ENCODE measurements around the gene RREB1. TPM values are rescaled to one million over a fixed set of nuclear protein-coding genes. Genes with fewer than 3 reads are reported as not detected.

Gene RREB1
- 43.3 TPM for total RNA-seq

GRCh38 chr6:7107578-7108195 is at the start of gene RREB1:
Gene RREB1 (plus strand): TSS chr6:7107961. CDS start chr6:7181912, 73,951 bp downstream.
- DNase-seq (ENCODE audit: low spot score) = peak; percentile 75
- peak; percentile 66 for ATAC-seq

- DNase-seq (ENCODE audit: low spot score) (peak; percentile 67), ATAC-seq (peak; percentile 95)
Measured at GRCh38 chr6:7058250-7058923, 49.4 kb upstream of the RREB1 start.

DNA sequence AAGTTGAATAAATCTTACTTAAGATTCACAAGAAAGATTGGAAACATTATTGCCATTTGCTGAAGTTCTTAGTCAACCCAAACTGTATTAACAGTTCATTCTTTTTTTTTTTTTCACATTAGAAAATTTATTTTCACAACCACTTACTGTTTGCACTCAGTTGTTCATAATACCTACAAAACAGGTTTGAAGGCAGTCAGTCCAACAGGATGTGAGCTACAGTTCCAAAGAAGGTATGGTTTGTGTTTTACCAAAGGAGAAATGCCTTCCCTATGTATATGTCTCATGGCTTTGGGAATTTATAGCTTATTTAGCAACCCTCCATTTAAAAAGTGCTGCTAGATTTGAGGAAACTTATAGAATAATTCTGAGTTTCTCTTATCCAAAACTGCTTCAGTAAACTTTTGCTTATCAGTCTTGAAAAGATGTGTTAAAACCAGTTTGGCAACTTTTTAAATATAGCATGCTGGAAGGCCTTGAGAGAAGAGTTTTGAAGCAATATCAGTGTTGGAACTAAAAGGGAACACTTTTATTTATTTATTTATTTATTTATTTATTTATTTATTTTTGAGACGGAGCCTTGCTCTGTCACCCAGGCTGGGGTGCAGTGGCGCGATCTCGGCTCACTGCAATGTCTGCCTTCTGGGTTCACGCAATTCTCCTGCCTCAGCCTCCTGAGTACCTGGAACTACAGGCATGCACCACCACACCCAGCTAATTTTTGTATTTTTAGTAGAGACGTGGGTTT is 46.8 kb upstream of the RREB1 start:
- no peak for ATAC-seq
- DNase-seq (ENCODE audit: low spot score) = no peak

DNA sequence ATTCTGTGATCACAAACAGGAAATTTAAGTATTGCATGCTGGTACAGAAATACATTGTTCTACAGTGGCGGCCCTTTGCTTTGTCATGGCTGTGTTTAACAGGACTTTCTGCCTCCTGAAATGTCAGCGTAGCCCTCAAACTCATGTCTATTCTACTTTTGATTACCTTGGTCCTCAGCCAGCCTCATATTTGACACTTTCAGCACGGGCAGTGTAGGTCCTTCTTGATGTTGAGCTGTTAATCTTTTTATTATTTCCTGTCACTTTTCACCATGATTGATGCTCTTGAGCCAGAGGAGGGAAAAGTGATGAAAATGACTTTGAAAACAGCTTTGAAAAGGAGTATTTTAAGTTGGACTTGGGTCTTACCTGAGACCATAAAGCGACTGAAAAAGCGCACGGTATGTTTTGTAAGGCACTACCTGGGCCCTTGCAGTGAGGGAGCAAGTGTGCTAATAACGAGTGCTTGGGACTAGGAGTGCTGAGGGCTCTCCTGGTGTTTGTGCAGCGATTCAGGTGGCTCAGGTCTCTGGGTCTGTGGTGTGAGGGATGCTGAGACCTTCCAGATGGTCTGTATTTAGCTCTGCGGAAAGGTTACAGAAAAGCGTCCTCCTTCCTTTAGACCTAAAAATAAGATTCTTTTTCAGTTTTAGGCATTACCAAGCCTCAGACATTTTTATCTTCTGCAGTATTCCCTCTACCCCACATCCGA is 45.2 kb upstream of the RREB1 start:
- DNase-seq (ENCODE audit: low spot score) = no peak
- ATAC-seq = no peak

GRCh38 chr6:7067305-7067704 is 40.5 kb upstream of the RREB1 start:
- DNase-seq (ENCODE audit: low spot score) (no peak), ATAC-seq (peak; percentile 12)

DNA sequence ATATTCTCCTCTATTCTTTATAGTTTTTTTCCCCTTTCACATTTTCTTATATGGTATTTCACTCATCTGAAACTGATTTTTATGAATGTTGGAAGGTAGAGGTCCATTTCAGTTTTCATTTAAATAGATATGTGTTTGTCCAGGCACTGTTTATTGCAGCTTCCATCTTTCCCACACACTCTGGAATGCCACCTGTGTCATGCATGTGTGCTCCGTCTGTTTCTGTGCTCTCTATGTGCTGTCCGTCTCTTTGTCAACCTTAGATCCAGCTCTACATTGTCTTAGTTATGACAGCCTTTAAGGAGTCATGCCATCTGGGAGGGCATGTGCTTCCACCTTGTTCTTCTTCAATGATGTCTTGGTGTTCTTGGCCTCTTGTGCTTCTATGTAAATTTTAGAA is 36.4 kb upstream of the RREB1 start:
- ATAC-seq (no peak), DNase-seq (ENCODE audit: low spot score) (no peak)

- ATAC-seq (no peak), DNase-seq (ENCODE audit: low spot score) (peak; percentile 15)
Measured at GRCh38 chr6:7073082-7073820, 34.5 kb upstream of the RREB1 start.

DNA sequence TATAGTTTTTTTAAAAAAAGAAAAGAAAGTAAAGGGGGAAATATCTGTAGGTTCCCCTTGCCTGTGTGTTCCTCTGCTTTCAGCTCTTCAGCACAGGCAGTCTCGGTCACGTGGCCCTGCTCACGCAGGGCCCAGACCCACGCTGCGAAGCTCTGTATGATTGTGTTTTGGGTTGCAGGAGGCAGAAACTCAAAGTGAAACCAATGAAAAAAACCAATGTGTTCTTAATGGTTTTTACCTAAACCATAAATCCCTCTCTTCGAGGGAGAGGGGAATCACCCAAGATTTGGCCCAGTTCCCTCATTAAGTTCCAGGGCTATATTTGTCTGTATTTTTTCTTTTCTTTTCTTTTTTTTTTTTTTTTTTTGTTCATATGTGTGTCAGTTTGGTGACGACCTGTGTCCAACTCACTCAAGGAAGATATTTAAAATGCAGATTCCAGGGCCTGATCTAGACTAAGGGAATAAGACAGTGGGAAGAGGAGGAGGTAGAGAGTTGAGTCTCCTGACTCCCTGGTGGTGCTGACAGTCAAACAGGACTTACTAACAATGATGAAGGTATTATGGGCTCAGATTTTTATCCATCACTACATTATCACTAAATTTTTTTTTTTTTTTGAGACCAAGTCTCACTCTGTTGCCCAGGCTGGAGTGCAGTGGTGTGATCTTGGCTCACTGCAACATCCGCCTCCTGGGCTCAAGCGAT is 33.8 kb upstream of the RREB1 start:
- ATAC-seq (peak; percentile 40), DNase-seq (ENCODE audit: low spot score) (peak; percentile 41)

- no peak for ATAC-seq
- no peak for DNase-seq (ENCODE audit: low spot score)
Measured at GRCh38 chr6:7074870-7075269, 32.9 kb upstream of the RREB1 start.

GRCh38 chr6:7075341-7076000 is 32.3 kb upstream of the RREB1 start:
- DNase-seq (ENCODE audit: low spot score) (peak; percentile 4), ATAC-seq (no peak)

DNA sequence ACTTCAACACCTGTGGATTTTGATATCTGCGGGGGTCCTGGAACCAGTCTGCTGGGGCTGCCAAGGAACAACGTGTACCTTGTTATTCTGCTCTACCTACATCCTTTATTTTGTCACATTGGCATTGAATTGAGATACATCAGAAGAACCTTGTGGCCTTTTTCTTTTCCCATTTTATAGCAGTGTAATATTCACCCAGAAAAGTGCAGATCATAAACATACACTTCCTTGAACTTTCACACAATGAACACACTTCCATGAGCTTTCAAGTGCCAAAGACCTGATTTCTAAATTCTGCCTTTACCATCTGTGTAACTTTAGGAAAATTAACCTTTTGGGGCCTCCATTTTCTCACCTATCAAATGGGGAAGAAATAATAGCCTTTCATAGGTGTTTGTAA is 29.9 kb upstream of the RREB1 start:
- ATAC-seq = no peak
- peak; percentile 18 for DNase-seq (ENCODE audit: low spot score)

- DNase-seq (ENCODE audit: low spot score) (no peak), ATAC-seq (no peak)
Measured at GRCh38 chr6:7078856-7079255, 28.9 kb upstream of the RREB1 start.

GRCh38 chr6:7080311-7080710 is 27.4 kb upstream of the RREB1 start:
- DNase-seq (ENCODE audit: low spot score) = no peak
- no peak for ATAC-seq

DNA sequence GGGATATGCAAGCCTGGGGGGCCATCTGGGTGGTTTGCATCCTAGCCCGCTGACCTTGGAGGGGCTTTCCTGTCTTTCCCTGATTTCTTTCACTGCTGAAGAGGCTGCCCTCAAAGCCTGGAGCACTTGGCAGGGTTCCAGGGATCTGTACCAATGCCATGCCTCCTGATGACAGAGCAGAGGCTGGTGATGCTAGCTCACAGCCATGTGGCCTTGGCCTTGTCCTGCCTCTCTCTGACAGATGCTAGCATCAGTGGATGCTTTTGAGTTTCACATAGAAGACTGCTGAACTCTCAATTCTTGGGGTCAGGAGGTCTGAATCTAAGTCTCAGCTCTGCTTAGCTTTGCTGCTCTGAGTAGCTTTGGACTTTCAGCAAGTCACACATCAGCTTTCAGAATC is 21.9 kb upstream of the RREB1 start:
- DNase-seq (ENCODE audit: low spot score) = peak; percentile 64
- peak; percentile 65 for ATAC-seq

GRCh38 chr6:7086488-7086887 is 21.3 kb upstream of the RREB1 start:
- peak; percentile 65 for ATAC-seq
- DNase-seq (ENCODE audit: low spot score) = no peak

DNA sequence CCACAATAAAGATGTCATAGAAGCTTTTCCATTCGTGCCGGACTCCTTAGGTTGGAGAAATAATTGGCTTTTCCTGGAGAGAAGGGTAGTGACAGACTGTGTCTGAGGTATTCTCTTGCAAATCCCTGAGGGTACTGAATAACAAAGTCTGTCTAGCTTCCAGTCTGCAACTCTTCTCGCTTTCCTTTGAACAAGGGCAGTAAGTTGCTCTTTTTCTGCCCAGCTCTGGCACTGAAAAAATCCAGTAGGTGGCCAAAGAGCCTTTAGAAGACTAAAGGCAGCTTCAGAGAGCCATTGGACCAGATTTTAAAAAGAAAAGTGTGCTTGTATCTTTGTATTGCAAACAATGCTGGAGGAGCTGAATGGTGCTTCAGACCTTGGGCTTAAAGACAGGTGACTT is 20.7 kb upstream of the RREB1 start:
- no peak for DNase-seq (ENCODE audit: low spot score)

DNA sequence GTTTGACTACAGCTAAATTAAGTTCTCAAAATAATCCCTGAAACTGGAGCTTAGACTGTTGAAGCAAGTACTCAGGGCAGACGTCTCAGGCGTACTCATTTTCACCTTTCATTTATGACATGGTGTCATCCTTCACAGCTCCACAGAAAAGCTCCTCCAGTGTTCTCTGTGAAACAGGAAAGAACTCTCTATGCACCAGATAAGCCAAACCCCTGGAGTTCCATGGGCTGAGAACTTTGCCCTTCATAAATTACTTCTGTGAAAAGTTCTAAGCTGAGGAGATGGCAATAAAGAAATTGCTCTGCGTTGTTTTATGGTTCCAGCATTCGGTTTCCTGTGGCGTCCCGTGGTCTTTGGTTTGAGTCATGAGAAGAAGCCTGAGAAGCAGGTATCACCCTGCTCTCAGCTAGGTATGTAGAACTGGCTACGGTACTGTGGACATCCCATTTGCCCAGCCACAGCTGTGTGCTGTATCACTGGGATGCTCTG is 20.2 kb upstream of the RREB1 start:
- ATAC-seq (peak; percentile 24), DNase-seq (ENCODE audit: low spot score) (no peak)

More for the DNA sequence above, 20.7 kb upstream of the RREB1 start:
- peak; percentile 83 for ATAC-seq

DNA sequence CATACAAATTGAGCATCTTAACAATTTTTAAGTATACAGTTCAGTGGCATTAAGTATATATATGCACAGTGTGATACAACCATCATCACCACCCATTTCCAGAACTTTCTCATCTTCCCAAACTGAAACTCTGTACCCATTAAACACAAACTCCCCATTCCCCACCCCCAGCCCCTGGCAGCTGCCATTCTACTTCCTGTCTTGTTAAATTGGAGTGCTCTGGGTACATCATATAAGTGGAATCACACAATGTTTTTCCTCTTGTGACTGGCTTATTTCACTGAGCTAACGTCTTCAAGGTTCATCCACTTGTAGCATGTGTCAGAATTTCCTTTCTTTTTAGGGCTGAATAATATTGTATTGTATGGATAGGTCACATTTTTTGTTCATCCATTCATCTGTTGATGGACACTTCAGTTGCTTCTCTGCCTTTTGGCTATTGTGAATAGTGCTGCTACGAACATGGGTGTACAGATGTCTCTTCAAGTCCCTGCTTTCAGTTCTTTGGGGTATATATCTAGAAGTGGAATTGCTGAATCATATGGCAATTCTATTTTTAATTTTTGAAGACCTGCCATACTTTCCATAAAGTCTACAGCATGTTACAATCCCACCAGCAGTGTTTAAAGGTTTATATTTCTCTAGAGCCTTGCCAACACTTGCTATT is 19.6 kb upstream of the RREB1 start:
- ATAC-seq (no peak), DNase-seq (ENCODE audit: low spot score) (no peak)

DNA sequence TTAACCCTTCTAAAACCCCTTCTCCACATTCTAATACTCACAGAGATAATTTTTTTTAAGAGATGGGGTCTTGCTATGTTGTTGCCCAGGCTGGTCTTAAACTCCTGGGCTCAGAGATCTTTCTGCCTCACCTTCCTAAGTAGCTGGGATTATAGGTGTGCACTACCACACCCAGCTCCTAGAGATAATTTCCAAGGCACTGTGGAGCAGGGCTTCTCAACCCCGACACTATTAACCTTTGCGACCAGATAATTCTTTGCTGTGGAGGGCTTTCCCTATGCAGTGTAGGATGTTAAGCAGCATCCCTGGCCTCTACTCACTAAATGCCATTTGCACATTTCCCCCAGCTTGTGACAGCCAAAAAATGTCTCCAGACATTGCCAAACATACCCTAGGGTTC is 8.8 kb upstream of the RREB1 start:
- ATAC-seq (no peak), DNase-seq (ENCODE audit: low spot score) (no peak)

Measured in left lobe of liver (tissue), 2 donors.